Stimulated activated CD8-positive, alpha-beta memory T cell treated with anti-CD3 and anti-CD28 coated beads, Interleukin-2, amount 100 ng/mL, for 1 hour (primary cell): ENCODE data around the gene ZNF668.
"Not testable (repeated sequence)": the region's sequence is repeated elsewhere in the genome, so short reads cannot be mapped to it uniquely, and the experiment has no call there.

Experiments
- DNase-seq, 2 donors: peaks; one replicate each; pipeline ENCODE4 v3.0.0-alpha.2; 2020; ENCODE audit warnings: low read depth in 2 of 2

The ZNF668 gene

GRCh38 chr16:31061126-31061812 lies 12.8 kb downstream of the ZNF668 start:
- DNase-seq: no peak

- DNase-seq: no peak
Observed at GRCh38 chr16:31055613-31056012, 18.4 kb downstream of the ZNF668 start.

- DNase-seq: no peak
Observed at GRCh38 chr16:31052114-31052513, 21.9 kb downstream of the ZNF668 start.

GRCh38 chr16:31050280-31051030 lies 23.6 kb downstream of the ZNF668 start:
- no peak for DNase-seq

- DNase-seq: no peak
Observed at GRCh38 chr16:31043898-31044481, 30.1 kb downstream of the ZNF668 start.

GRCh38 chr16:31043352-31043751 lies 30.7 kb downstream of the ZNF668 start:
- no peak for DNase-seq

- no peak for DNase-seq
Observed at GRCh38 chr16:31042866-31043265, 31.2 kb downstream of the ZNF668 start.

GRCh38 chr16:31038993-31039392 lies 35.0 kb downstream of the ZNF668 start:
- no peak for DNase-seq

GRCh38 chr16:31036691-31037090 lies 37.3 kb downstream of the ZNF668 start:
- DNase-seq: no peak

- peak; percentile 72 to 81 for DNase-seq
Observed at GRCh38 chr16:31033709-31034492, 40.1 kb downstream of the ZNF668 start.

- peak; percentile 89 to 94 for DNase-seq
Observed at GRCh38 chr16:31032736-31033708, 41.0 kb downstream of the ZNF668 start, which contains the start of gene STX4. STX4 (plus strand) TSS chr16:31033558; CDS start chr16:31033806, 248 bp downstream.

GRCh38 chr16:31031276-31031675 lies 42.8 kb downstream of the ZNF668 start:
- DNase-seq: no peak

GRCh38 chr16:31029272-31029671 lies 44.8 kb downstream of the ZNF668 start:
- DNase-seq: no peak

GRCh38 chr16:31025339-31025738 lies 48.7 kb downstream of the ZNF668 start:
- DNase-seq: no peak

- no peak for DNase-seq
Observed at GRCh38 chr16:31023627-31024226, 50.3 kb downstream of the ZNF668 start.

GRCh38 chr16:31023252-31023602 lies 50.8 kb downstream of the ZNF668 start:
- no peak for DNase-seq

- DNase-seq: no peak
Observed at GRCh38 chr16:31022544-31023251, 51.3 kb downstream of the ZNF668 start.

GRCh38 chr16:31020536-31020935 lies 53.5 kb downstream of the ZNF668 start:
- DNase-seq: no peak

GRCh38 chr16:31017756-31018155 lies 56.3 kb downstream of the ZNF668 start:
- not testable (repeated sequence) for DNase-seq

- no peak for DNase-seq
Observed at GRCh38 chr16:31016018-31016417, 58.0 kb downstream of the ZNF668 start.
